ENCODE measurements around the gene ZNF133.

ZNF133 gene

GRCh38 chr20:18361678-18362077 is 73.4 kb downstream of the ZNF133 start:
- DNase-seq (ENCODE audit: low spot score): no peak

GRCh38 chr20:18362916-18363315 is 74.6 kb downstream of the ZNF133 start:
- DNase-seq (ENCODE audit: low spot score): no peak

GRCh38 chr20:18363708-18364107 is 75.4 kb downstream of the ZNF133 start:
- DNase-seq (ENCODE audit: low spot score): no peak

- DNase-seq (ENCODE audit: low spot score): no peak
Measured at GRCh38 chr20:18364768-18365167, 76.4 kb downstream of the ZNF133 start.
